GM18499 (cell line): Measurements from ENCODE around the gene FOXD2.

Experiments
- ATAC-seq: cut with Tn5 transposase; IDR thresholded peaks from one replicate; pipeline ENCODE4 v1.9.1; 2021; ENCODE audit warnings: moderate number of reproducible peaks; ENCODE audit not compliant: insufficient read depth, unreplicated experiment

The FOXD2 gene

GRCh38 chr1:47437447-47438164 is at the start of gene FOXD2:
FOXD2 (plus strand) TSS chr1:47438044; CDS start chr1:47438136, 92 bp downstream.
- peak; percentile 53 for ATAC-seq

GRCh38 chr1:47388891-47389238 is 49.0 kb upstream of the FOXD2 start:
- no peak for ATAC-seq

- ATAC-seq = no peak
Measured at GRCh38 chr1:47389731-47390130, 48.1 kb upstream of the FOXD2 start.

GRCh38 chr1:47390843-47391242 is 47.0 kb upstream of the FOXD2 start:
- no peak for ATAC-seq

DNA sequence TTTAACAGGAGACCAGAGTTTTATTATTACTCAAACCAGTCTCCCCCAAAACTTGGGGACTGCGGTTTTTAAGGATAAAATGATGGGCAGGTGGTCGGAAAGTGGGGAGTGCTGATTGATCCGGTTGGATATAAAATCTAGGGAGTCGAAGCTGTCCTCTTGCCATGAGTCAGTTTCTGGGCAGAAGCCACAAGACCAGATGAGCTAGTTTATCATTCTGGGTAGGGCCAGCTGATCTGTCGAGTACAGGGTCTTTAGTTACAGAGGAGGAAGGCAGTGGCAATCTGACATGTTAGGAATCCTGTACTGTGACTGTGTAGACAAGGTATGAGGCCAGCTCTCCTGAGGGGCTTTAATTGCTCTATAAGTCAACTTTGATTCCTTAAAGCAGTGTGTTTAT is 44.7 kb upstream of the FOXD2 start:
- ATAC-seq = no peak

DNA sequence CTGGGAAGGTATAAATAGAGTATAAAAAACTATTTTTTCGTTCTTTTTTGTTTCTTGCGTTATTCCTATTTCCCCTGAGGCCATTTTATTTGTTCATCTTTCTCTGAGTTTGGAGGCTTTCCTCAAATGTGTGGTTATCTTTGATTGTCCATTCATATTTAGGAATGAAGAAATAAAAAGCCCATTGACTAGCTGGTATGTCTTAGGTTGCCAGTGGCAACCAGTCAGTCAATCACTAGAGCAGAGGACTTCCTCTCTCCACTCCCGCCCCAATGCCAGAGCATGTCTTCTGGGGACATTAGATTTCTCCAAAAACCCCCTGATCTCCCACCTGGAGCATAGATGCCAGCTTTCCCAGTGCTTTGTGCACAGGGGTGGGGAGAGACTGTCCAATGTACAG is 42.4 kb upstream of the FOXD2 start:
- no peak for ATAC-seq

DNA sequence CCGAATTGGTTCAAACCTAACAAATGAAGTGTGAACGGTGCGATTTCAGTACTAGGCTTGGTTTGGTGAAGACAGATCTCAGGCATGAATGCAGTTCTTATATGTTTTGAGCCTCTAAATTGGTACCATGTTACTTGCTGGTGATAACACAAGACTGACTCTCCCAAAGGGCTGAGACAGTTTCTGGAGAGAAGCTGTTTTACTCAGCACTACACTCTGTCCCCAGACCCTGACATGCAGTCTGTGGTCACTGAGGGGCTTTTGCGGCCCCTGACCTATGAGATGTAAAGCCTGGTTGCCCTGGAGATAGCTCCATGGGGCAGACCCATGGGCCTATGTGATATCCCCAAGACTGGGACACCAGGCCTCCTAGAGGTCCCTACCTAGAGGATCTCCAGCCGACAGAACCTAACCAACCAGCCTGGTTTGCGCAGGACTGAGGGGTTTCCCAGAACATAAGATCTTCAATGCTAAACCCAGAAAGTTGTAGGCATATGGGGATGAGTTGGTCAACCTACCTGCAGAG is 41.1 kb upstream of the FOXD2 start:
- ATAC-seq = no peak

DNA sequence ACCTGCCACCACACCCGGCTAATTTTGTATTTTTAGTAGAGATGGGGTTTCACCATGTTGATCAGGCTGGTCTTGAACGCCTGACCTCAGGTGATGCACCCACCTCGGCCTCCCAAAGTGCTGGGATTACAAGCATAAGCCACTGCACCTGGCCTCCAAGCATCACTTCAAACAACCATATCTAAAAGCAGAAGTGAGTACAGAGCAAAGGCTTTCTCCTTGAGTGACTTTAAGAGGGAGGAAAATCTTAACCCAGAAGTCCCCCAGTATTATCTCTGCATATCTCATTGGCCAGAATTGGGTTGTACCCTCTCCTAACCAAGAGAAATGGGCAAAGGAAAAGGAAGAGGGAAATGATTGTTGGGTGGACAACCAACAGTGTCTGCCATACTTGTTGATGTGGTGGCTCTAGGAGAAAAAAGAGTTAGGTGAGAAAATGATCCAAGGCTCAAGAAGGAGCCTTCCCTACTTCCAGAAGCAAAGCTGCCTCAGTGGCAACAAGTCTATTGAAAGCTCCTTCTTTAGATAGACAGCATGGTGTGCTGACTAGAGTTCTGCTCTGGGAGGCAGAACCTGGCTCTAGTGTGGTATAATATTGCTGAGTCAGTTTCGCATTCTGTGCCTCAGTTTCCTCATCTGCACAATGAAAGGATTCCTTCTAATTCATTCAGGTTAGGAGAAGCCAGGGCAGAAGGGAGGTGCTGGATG is 38.6 kb upstream of the FOXD2 start:
- ATAC-seq = no peak

GRCh38 chr1:47399846-47400155 is 38.0 kb upstream of the FOXD2 start:
- ATAC-seq = no peak

DNA sequence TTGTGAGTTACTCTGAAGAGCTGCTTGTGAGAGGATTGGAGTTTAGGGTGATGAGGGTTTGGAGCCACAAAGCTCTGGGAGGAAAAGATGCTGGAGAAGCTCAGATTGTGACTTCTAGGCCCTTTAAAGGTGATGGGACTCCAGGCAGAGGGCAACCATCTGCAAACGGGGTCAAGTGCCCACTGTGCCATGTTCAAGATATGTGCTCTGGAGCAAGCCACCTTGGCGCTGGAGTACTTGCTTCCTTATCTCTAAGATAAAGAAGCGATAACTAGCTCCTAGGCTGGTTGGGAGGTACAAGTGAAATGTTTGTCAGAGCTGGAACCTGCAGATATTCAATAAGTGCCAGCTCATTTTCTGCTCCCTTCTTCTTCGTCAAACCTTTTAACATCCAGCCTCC is 36.1 kb upstream of the FOXD2 start:
- no peak for ATAC-seq

DNA sequence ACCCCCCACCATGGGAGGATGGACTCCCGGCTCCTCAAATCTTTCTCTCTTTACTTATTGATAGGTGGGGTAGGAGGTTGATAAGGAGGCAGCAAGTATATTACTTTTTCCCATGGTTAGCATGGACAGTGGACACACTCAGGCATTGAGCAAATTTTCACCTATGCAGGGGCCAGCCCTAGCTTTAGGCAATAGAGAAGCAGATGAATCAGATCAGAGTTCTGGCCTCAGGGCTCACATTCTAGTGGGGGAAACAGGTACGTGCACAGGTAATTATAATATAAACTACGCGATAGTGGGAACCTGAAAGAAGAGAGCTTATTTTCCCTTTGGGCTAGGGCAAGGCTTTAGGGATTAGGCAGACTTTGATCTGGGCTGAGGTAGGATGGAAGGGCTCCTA is 35.3 kb upstream of the FOXD2 start:
- no peak for ATAC-seq

DNA sequence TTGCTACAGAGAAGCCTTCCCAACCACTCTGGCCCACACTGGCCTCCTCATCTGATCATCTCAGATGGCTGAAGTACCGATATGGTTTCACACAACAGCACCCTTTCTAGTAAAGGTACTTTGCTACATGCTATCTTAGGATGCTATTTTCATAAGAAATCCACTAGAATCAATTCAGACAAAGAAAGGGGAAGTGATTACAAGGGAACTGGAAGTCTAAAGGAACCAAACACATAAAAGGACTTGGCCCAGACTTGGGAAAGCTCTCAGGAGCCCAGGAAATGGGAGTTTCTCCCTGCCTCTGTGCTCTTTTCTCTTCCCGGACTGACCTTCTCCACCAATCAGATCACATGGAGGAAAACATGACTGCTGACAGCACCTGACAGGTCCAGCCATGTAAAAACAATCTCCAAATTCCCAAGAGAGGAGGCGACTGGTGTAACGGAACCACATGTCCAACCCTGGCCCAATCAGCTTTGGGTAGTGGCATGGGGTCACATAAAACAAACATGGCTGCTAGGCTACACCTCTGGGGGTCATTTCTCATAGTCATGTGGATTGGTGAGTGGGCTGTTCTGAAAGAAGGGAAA is 34.4 kb upstream of the FOXD2 start:
- no peak for ATAC-seq

GRCh38 chr1:47405697-47406096 is 32.1 kb upstream of the FOXD2 start:
- ATAC-seq = no peak

GRCh38 chr1:47406966-47407365 is 30.9 kb upstream of the FOXD2 start:
- ATAC-seq = no peak

DNA sequence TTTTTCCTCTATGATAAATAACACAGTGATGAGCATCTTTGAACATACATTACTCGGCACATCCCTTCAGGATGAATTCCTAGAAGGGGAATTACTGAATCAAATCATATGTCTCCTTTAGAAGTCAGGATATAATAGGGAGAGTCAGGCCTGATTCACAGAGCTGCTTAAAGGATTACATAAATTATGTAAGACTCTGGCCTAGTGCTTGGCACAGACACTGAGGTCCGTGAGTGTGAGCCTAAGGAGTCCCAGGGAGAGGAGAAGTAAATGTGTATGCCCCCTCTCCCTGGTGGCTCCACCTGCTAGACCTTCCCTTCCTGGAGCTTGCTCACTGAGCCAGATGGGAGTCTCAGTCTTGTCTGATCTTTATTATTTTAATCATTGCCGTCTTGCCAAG is 30.4 kb upstream of the FOXD2 start:
- no peak for ATAC-seq

DNA sequence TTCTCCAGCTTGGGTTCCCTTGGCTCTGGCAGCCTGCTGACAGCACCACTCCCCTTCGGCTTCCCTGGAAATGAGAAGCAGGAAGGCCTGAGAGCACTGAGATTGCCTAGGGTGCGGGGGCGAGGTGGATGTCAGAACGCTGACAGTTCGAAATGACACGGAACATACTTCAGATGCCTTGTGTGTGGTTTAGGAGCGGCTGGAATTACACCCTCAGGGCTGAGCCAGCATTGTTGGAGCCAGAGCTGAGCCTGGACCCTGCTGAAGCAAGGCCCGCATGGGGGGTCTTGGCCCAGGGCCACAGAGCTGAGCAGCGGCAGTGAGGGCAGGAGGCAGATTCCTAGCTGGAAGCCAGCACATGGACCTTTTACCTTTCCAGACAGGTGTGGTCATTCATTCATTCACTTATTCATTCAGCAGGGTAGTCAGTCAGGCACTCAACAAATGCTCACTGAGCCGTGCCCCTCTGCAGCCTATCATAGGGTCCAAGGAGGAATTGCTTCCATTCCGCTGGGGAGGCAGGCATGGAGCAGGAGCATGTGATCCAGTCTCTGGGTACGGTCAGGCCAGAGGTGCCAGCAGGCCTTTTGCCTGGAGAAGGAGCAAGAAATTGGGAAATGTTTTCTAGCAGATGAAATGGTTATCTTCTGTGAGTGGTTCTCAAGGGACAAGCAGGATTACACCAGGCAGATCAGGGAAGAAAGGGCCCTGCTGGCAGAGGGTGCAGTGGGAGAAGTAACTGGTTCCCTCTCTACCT is 28.4 kb upstream of the FOXD2 start:
- no peak for ATAC-seq

DNA sequence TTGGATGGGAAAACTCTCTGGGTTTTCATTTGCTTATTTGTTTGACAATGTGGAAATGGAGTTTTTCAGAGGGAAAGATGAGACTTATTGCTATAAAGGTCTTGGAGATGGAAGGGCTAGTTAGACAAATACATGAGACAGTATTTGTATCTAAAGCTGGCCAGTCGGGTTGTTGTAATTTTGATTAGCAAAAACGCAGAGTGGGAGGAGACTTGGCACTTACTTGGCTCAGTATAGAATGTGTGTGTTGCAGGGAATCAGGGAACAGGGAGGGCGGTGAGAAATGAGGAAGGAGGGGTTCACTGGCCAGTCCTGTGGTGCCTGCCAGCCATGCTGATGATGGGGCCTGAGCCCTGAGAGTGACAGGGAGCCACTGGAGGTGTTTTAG is 27.8 kb upstream of the FOXD2 start:
- ATAC-seq = no peak

GRCh38 chr1:47411436-47411835 is 26.4 kb upstream of the FOXD2 start:
- ATAC-seq = no peak

DNA sequence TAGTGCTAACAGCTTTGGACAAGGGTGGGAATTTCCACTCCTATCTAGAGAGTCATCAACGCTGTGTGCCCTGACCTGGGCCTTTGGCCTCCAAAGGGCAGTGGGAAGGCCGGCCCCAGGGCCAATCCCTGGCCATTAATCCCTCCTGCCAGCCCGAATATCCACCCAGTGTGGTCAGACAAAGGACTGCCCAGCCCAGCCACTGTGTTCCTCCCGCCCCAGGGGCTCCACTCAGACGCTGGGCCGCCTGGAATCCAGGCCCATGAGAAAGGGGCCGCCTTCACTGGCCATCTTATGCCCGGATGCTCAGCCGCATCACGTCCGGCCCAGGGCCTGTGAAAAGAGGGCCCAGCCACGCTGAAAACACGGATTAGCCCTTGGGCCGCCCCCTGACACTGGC is 25.4 kb upstream of the FOXD2 start:
- ATAC-seq = no peak

DNA sequence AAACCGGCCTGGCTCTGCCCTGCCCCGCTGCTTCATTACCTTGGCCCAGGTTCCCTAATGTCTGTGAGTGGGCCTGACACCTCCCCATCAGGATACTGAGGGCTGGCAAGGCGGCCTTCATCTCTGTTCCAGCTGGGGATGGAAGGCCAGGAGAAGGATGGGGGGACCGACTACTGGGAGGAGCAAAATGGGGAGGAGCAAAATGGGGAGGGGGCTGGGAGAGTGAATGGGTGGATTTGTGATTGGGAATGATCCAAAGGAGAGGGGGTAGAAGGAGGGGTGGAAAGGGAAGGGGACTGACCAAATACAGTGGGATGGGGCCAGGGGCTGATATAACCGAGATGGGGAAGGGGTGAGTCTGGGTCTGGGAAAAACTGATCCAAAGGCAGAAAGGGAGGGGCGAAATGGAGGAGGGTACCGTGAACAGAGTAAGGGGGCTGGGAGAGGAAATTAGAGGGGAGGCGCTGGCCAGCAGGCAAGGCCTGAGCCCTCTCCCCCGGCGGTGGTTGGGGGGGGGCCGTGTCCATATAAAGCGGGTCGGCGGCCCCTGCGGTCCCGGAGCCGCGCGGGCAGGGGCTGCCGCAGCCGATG is 22.0 kb upstream of the FOXD2 start, which contains the start of gene FOXE3:
Gene FOXE3 (plus strand): TSS at position 558 of the 591 bp plus-strand sequence. CDS start 31 bp downstream, at position 589.
- ATAC-seq = no peak
